Germinal center (tissue), 1 donor: ENCODE results near the gene APLF.
A peak's percentile ranks its signal among the peaks of the same experiment; 100 is the strongest.
"Not testable (repeated sequence)": the region's sequence is repeated elsewhere in the genome, so short reads cannot be mapped to it uniquely, and the experiment has no call there.

Experiments used
- DNase-seq: peaks from one replicate; pipeline ENCODE4 v3.0.0; 2012; ENCODE audit warnings: mixed read lengths, low spot score

Gene APLF

GRCh38 chr2:68579689-68580088 lies 112.3 kb downstream of the APLF start:
- no peak for DNase-seq

- no peak for DNase-seq
Measured at GRCh38 chr2:68588589-68588988, 121.2 kb downstream of the APLF start.

- no peak for DNase-seq
Measured at GRCh38 chr2:68589963-68590362, 122.6 kb downstream of the APLF start.

- no peak for DNase-seq
Measured at GRCh38 chr2:68590702-68591101, 123.3 kb downstream of the APLF start.

GRCh38 chr2:68591225-68591624 lies 123.8 kb downstream of the APLF start:
- no peak for DNase-seq

GRCh38 chr2:68594041-68594440 lies 126.7 kb downstream of the APLF start:
- DNase-seq, result no peak

GRCh38 chr2:68594674-68595492 lies 127.5 kb downstream of the APLF start:
- peak; percentile 40 for DNase-seq

- DNase-seq, result not testable (repeated sequence)
Measured at GRCh38 chr2:68595493-68595785, 128.1 kb downstream of the APLF start.

- DNase-seq, result not testable (repeated sequence)
Measured at GRCh38 chr2:68600495-68600894, 133.1 kb downstream of the APLF start.

GRCh38 chr2:68603059-68603458 lies 135.7 kb downstream of the APLF start:
- no peak for DNase-seq

GRCh38 chr2:68604077-68604476 lies 136.7 kb downstream of the APLF start:
- DNase-seq, result no peak

- DNase-seq, result no peak
Measured at GRCh38 chr2:68605939-68606338, 138.6 kb downstream of the APLF start.

- no peak for DNase-seq
Measured at GRCh38 chr2:68606759-68607158, 139.4 kb downstream of the APLF start.

GRCh38 chr2:68607837-68608236 lies 140.5 kb downstream of the APLF start:
- DNase-seq, result no peak

GRCh38 chr2:68612765-68613519 lies 145.6 kb downstream of the APLF start:
- no peak for DNase-seq

GRCh38 chr2:68620772-68621171 lies 153.4 kb downstream of the APLF start:
- no peak for DNase-seq

GRCh38 chr2:68623820-68624219 lies 156.4 kb downstream of the APLF start:
- no peak for DNase-seq

- DNase-seq, result no peak
Measured at GRCh38 chr2:68627615-68628014, 160.2 kb downstream of the APLF start.
